GM19193 (cell line): ENCODE data around the gene DPH5.

ENCODE experiments used
- POLR2A ChIP-seq: IDR thresholded peaks from 4 replicates; pipeline ENCODE4 v1.6.1; 2011; ENCODE audit not compliant: insufficient read depth, insufficient read length; ENCODE audit errors: extremely low read depth

DPH5 gene

DNA sequence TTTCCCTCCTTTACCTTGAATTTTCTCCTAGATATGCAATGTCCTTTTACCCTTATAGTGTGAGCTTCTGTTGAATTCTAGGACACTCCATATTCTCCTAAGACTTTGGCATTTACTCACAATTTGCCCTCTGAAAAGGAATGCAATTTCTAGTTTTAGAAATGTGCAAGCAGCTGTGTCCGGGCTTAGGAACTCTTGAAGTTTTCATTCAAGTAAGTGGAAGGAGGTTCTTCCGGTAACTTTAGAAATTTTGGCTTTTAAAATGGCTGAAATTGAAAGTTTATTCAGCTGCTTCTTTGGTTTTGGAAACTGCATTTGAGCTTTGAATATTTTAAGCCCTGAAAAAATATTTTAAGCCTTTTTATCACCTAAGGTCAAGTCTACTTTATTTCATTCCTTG, 56.3 kb downstream of the DPH5 start:
- no peak for TF ChIP-seq POLR2A

- TF ChIP-seq POLR2A = no peak
These were observed 57.0 kb downstream of the DPH5 start for GRCh38 chr1:100968621-100969020.

DNA sequence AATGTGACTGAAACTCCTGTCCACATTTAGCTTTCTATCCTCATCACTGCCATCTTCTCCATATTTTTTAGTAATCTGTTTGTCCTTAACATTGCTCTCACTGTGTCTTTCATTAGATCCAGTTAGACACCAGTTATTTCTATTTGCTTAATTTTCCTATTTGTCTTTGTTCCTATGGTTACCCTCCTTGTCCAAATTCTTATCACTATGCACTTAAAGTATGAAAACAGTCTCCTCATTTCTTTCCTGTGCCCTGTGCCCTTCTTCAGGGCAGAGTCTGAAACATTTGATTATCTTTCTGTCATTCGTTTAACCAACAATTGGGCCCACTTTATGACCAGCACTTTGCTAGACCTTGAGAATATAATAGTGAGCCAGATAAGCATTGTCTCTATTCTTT, 65.5 kb downstream of the DPH5 start:
- no peak for TF ChIP-seq POLR2A

DNA sequence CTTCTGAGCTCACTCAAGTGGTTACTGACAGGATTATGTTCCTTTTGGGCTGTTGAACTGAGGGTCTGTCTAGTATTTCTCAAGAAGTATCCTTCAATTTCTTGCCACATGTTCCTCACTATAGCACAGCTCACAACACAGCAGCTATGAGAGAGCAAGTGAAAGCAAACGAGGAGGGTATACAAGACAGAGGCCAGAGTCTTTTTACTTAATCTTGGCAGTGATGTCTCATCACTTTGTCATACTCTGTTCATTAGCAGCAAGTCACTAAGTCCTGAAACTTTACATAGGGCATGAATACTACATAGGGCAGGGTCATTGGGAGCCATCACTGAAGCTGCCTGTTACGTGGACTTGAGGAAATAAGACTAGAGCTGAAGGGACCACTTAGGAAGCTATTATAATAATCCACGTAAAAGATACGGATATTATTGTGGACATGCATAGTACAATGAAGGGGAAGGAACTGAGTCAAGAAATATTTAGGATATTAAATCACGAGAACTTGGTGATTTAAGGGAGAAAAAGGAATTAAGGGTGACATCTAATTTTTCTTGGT, 66.0 kb downstream of the DPH5 start:
- TF ChIP-seq POLR2A = no peak

DNA sequence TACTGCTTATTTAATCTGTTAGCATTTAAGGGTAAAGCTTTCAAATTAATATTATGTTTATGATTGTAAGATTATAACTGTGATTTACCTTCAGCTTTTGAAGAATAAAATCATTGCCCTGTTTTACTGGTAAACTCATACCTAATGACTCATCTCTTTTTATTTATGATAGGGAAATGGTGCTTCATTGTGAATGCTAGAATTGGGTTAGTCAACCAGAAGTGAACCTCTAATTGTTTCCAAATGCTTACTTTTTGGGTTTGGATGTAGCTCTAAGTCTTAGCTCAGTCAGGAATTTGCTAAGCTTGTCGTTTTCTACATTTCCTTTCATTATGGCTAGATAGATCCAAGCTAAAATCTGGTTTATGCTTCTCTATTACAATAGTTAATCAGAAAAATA, 70.3 kb downstream of the DPH5 start:
- no peak for TF ChIP-seq POLR2A

DNA sequence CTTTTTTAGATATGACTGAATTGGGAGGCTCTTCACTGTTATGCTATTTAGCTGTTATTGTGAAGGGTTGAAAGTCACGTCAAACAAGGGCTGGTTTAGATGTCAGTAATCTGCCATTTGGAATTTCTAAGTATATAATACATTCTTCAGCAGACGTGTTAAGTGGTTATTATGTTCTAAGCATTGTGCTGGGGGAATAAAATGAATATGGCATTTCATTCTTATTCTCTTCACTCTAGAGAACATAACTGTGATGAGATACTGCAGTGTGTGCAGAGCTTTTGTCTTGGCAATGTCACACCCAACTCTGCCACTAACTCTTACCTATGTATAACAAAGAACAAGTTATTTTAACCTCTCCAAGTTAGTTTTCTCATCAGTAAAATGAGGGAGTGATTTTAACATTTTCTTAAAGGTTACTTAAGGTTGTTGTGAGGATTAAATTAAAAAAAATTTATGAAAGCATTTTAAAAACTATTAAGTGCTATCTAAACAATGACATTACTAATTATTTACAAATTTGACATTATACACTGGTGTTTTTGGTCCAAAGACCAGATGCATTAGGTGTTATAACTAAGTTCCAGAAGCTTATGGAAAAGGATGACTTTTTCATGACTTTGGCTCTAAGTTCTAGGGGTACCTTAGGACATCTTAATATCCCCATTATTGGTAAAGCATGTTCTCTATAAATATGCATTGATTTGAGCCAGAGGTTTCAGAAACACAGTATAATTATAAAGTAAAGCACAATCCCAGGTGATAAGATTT, 71.4 kb downstream of the DPH5 start:
- no peak for TF ChIP-seq POLR2A

DNA sequence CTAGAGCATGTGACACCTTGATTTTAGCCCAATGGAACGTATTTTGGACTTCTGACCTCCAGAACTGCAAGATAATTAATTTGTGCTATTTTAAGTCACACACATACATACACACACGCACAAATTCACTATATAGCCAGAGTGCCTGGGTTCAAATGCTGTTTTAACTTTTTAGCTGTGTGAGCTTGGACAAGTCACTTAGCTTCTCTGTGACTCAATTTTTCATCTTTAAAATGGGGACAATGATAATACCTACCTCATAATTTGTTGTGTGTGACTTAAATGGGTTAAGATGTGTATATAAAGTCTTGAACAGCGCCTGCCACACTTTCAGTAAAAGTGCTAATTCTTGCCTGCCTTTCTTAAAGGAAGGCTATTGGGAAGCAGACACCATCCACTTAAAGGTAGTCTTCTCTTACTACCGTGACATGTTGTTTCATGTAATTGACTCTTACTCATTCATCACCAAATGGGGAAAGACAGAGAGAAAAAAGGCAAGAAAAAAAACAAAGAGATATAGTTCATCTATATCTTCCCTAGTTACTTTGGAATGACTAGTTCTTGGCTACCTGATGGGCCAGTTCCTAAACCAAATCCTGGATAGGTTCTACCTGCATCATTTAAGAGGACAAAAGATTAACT, 73.4 kb downstream of the DPH5 start:
- no peak for TF ChIP-seq POLR2A

GRCh38 chr1:100950781-100951180, 74.8 kb downstream of the DPH5 start:
- TF ChIP-seq POLR2A = no peak

DNA sequence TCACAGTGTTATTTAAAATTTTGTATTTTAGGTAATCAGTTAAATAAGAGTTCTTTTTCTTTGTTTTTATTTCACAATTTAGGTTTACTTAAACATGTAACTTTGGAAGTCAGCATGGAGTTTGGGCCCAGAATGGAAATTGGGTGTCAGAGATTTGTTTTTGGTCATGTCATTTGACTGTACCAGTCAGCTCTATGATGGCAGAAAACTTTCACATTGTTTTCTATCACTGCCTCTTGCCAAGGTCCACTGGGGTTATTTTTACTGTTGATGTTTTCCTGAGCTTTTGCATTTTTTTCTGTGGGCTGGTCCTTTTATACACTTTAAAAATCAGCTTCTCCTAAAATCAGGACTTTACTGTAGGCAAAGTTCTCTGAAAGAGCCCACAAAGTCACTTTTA, 75.2 kb downstream of the DPH5 start:
- no peak for TF ChIP-seq POLR2A

GRCh38 chr1:100943533-100943932, 82.1 kb downstream of the DPH5 start:
- TF ChIP-seq POLR2A = no peak

- TF ChIP-seq POLR2A = no peak
These were observed 83.1 kb downstream of the DPH5 start for GRCh38 chr1:100942304-100943046.

- no peak for TF ChIP-seq POLR2A
These were observed 83.9 kb downstream of the DPH5 start for GRCh38 chr1:100941580-100942216.

GRCh38 chr1:100941098-100941527, 84.5 kb downstream of the DPH5 start:
- no peak for TF ChIP-seq POLR2A
